Measurements from ENCODE around the gene FXYD6. TPM values are rescaled to one million over a fixed set of nuclear protein-coding genes. Genes with fewer than 3 reads are reported as not detected.
A peak's percentile ranks its signal among the peaks of the same experiment; 100 is the strongest.

The FXYD6 gene
- total RNA-seq, 4 donors from 2014 or later, result 4.8 to 15.9 (median 9.5) TPM

DNA sequence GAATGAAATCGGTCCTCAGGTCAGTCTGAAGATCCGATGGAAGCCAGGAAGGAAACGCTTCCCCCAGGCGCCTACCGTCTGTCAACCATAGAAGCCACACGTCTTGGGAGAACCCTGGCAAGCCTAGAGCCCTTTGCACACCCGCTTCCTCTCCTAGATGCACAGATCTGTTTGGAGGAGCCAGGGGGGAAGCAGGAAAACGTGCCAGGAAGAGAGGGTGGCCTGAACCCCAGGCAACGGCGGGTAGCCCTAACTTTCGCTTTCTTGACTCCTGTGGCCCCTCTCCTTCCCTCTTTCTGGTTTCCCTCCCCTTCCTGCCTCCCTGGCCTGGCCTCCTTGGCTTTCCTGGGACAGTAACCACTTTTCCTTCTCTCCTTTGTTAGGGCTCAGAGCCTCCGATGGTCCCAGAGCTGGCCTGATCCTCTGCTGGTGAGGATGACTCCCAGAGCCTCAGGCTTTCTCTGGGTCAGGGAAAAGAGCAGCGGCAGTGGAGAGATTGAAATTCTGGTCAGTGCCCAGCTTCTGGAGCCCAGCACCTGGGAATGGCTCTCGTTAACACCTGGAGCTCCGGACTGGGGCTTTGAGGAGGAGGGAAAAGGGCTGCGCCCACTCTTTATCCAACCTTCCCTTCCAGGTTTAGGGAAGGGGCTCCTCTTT lies 2.1 kb downstream of the FXYD6 start:
- no peak for DNase-seq (ENCODE audit: low spot score in 2 of 2)
- peaks cover 47% of the 10 kb centered on the region for H3K4me1 ChIP-seq
- H3K27ac ChIP-seq, result no peak overlapping the region
- peak overlapping the region; percentile 16 for H3K4me3 ChIP-seq
- WGBS, result 62% methylated on average over 16 of the region's 16 CpGs
- no peaks in the 10 kb centered on the region for H3K36me3 ChIP-seq
- TF ChIP-seq POLR2AphosphoS5 (IDR thresholded peaks at IDR 0.05), result no peak
- TF ChIP-seq POLR2A (IDR thresholded peaks at IDR 0.05), result no peak
- TF ChIP-seq EP300 (IDR thresholded peaks at IDR 0.05), result no peak
- TF ChIP-seq CTCF (IDR thresholded peaks at IDR 0.05), result no peak
- peaks cover 55% of the 10 kb centered on the region for H3K27me3 ChIP-seq
- H3K9me3 ChIP-seq, result no peaks in the 10 kb centered on the region

DNA sequence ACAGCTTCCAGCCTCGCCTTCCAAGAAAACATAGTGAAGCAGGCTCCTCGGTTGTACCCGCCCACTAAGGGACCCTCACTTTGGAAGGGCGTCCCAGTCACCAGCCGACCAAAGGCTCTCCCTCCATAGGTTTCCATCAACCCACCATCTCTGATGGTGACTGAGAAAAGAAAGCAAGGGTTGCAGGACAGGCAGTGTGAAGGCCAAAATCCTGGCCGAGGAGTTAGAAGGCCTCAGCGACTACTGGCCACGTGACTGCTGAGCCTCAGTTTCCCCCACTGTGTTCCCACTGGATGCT lies 2.7 kb downstream of the FXYD6 start:
- no peaks in the 10 kb centered on the region for H3K36me3 ChIP-seq
- no peak overlapping the region for H3K27ac ChIP-seq
- TF ChIP-seq POLR2A (IDR thresholded peaks at IDR 0.05) (no peak), POLR2AphosphoS5 (IDR thresholded peaks at IDR 0.05) (no peak), EP300 (IDR thresholded peaks at IDR 0.05) (no peak), CTCF (IDR thresholded peaks at IDR 0.05) (no peak)
- 88% methylated on average over 8 of the region's 8 CpGs for WGBS
- DNase-seq (ENCODE audit: low spot score in 2 of 2), result no peak
- H3K27me3 ChIP-seq, result peaks cover 55% of the 10 kb centered on the region
- no peak overlapping the region for H3K4me3 ChIP-seq
- H3K4me1 ChIP-seq, result peaks cover 48% of the 10 kb centered on the region
- no peaks in the 10 kb centered on the region for H3K9me3 ChIP-seq

DNA sequence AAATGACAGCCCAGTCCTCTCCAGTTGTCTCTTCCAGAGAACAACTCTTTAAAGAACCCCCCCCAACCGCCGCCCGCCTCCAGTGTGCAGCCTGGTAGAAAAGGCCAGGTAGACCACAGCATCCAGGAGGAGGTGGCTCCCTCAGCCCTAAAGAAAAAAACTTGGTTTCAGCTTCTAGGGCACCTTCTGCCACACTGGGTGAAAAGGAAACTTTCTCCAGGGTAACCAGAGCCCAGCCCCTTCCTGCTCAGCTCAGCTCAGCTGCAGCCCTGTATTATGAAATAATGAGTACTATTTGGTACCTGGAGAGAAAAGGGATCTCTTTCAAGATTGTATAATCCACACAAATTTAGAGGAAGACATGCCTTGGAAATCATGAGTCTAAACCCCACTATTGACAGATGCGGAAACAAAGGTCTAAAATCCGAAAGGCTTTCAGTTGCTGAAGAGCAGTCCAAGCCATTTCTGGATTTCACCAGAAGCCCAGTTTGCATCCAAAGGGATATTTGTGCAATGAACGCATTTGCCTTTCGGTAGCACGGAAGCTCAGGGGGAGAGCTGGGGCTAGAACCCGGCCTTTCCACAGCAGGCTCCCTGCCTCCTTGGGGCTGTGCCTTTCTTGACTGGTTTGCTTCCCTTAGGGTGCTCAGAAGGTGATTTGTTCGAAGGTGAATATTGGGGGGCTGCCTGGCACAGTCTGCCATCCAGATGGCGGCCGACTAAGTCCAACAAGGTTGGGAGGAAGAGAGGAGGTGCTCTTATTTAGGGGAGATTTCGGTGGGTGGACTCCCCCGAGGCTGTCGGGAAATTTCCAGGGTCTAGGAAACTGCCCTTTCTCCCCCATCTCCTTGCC lies 3.3 kb downstream of the FXYD6 start:
- no peak for TF ChIP-seq CTCF (IDR thresholded peaks at IDR 0.05)
- no peak for TF ChIP-seq POLR2A (IDR thresholded peaks at IDR 0.05)
- TF ChIP-seq EP300 (IDR thresholded peaks at IDR 0.05), result no peak
- no peak for TF ChIP-seq POLR2AphosphoS5 (IDR thresholded peaks at IDR 0.05)
- H3K4me3 ChIP-seq, result no peak overlapping the region
- H3K27me3 ChIP-seq, result peaks cover 55% of the 10 kb centered on the region
- WGBS, result 98% methylated on average over 9 of the region's 15 CpGs
- no peaks in the 10 kb centered on the region for H3K36me3 ChIP-seq
- no peak overlapping the region for H3K27ac ChIP-seq
- no peaks in the 10 kb centered on the region for H3K9me3 ChIP-seq
- DNase-seq (ENCODE audit: low spot score in 2 of 2), result no peak
- peaks cover 48% of the 10 kb centered on the region for H3K4me1 ChIP-seq

DNA sequence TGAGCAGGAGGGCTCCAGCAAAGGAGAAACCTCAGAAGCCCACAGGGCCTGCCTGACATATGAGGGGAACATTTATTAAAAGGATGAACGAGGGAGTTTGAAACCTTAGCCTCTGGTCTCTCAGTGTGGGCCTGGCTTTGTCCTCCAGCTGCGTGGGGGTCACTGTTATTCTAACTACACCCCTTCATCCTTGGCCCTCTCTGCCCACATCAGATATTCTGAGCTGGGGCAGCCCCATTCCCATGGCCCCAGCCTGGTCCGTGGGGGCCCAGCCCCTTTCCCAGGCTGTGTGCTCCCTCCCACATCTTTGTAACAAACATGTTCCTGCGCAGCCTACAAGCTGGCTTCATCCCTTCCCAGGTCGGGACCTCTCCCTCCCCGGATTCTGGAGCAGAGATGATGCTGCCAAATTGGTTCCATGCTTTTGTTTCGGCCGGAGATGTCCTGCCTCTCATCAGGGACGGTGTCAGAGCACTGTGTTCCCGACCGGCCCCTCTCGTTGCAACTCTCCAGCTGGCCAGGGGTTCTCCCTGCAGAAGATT lies 4.0 kb downstream of the FXYD6 start:
- Histone ChIP-seq H3K4me1 (peaks cover 48% of the 10 kb centered on the region), H3K27me3 (peaks cover 51% of the 10 kb centered on the region), H3K4me3 (no peak overlapping the region), H3K27ac (no peak overlapping the region), H3K36me3 (no peaks in the 10 kb centered on the region), H3K9me3 (no peaks in the 10 kb centered on the region)
- WGBS, result 56% methylated on average over 12 of the region's 12 CpGs
- DNase-seq (ENCODE audit: low spot score in 2 of 2), result no peak
- TF ChIP-seq POLR2AphosphoS5 (IDR thresholded peaks at IDR 0.05) (no peak), CTCF (IDR thresholded peaks at IDR 0.05) (no peak), POLR2A (IDR thresholded peaks at IDR 0.05) (no peak), EP300 (IDR thresholded peaks at IDR 0.05) (no peak)

GRCh38 chr11:117871784-117872183 lies 4.7 kb downstream of the FXYD6 start:
- WGBS, result 75% methylated on average over 4 of the region's 5 CpGs
- H3K36me3 ChIP-seq, result no peaks in the 10 kb centered on the region
- H3K27me3 ChIP-seq, result peaks cover 44% of the 10 kb centered on the region
- H3K27ac ChIP-seq, result no peak overlapping the region
- no peak overlapping the region for H3K4me3 ChIP-seq
- no peak for DNase-seq (ENCODE audit: low spot score in 2 of 2)
- TF ChIP-seq POLR2A (IDR thresholded peaks at IDR 0.05), result no peak
- no peak for TF ChIP-seq EP300 (IDR thresholded peaks at IDR 0.05)
- no peak for TF ChIP-seq POLR2AphosphoS5 (IDR thresholded peaks at IDR 0.05)
- TF ChIP-seq CTCF (IDR thresholded peaks at IDR 0.05), result no peak
- peaks cover 43% of the 10 kb centered on the region for H3K4me1 ChIP-seq
- H3K9me3 ChIP-seq, result no peaks in the 10 kb centered on the region
